SU-DHL-6 (cell line): ENCODE measurements around the gene TADA3.

Source experiments
- H2AFZ ChIP-seq: fragments of 200-600 bp; sonication (generic); 2 replicates; pipeline ENCODE4 v1.6.1; 2014; ENCODE audit warnings: low read depth, mild to moderate bottlenecking, moderate library complexity, mixed read lengths, antibody characterized with exemption, low read length; ENCODE audit not compliant: severe bottlenecking
- H3F3A ChIP-seq: fragments of 200-600 bp; shearing (Covaris generic); 2 replicates; pipeline ENCODE4 v1.6.0; 2016; ENCODE audit warnings: antibody characterized with exemption, mild to moderate bottlenecking; ENCODE audit not compliant: insufficient read depth
- H3K27ac ChIP-seq: fragments of 200-600 bp; sonication (generic); 2 replicates; pipeline ENCODE4 v1.5.1; 2016; ENCODE audit warnings: low read depth, mild to moderate bottlenecking, low read length, moderate library complexity, mixed read lengths
- H3K27me3 ChIP-seq: fragments of 200-600 bp; sonication (generic), shearing (Covaris generic); 2 replicates; pipeline ENCODE4 v1.6.0; 2014; ENCODE audit warnings: mild to moderate bottlenecking, low read length
- H3K36me3 ChIP-seq: fragments of 200-600 bp; sonication (generic); 2 replicates; pipeline ENCODE4 v1.6.1; 2014; ENCODE audit warnings: mild to moderate bottlenecking, low read length, mixed read lengths
- H3K4me2 ChIP-seq: fragments of 300-600, 200-600 bp; shearing (Covaris generic), sonication (generic); 2 replicates; pipeline ENCODE4 v1.6.0; 2014; ENCODE audit warnings: low read length, low read depth, mild to moderate bottlenecking; ENCODE audit not compliant: poor library complexity, severe bottlenecking
- H3K4me3 ChIP-seq: fragments of 200-600 bp; sonication (generic); 2 replicates; pipeline ENCODE4 v1.5.1; 2014; ENCODE audit warnings: antibody characterized with exemption, low read length, mild to moderate bottlenecking, mixed read lengths; ENCODE audit not compliant: insufficient read depth, poor library complexity, severe bottlenecking
- H3K79me2 ChIP-seq: fragments of 200-600 bp; sonication (generic); 2 replicates; pipeline ENCODE4 v1.6.1; 2014; ENCODE audit warnings: mild to moderate bottlenecking, low read length, moderate library complexity; ENCODE audit not compliant: insufficient read depth
- H3K9ac ChIP-seq: fragments of 200-600 bp; sonication (generic); 2 replicates; pipeline ENCODE4 v1.7.0; 2014; ENCODE audit warnings: mild to moderate bottlenecking, low read length
- H3K9me2 ChIP-seq: fragments of 200-600 bp; sonication (generic); replicated peaks from 2 replicates; pipeline ENCODE4 v1.6.1; 2014; ENCODE audit warnings: low read length; ENCODE audit not compliant: insufficient read depth
- H3K9me3 ChIP-seq: fragments of 200-600 bp; sonication (generic); 2 replicates; pipeline ENCODE4 v1.6.1; 2014; ENCODE audit warnings: low read length, mixed read lengths; ENCODE audit not compliant: insufficient read depth
- H4K20me1 ChIP-seq: fragments of 200-600 bp; sonication (generic); 2 replicates; pipeline ENCODE4 v1.6.1; 2014; ENCODE audit warnings: low read depth, mild to moderate bottlenecking, antibody characterized with exemption, low read length, moderate library complexity, mixed read lengths
- EZH2phosphoT487 ChIP-seq: fragments of 200-600 bp; sonication (generic), shearing (Covaris generic); conservative IDR thresholded peaks from 2 replicates; pipeline ENCODE4 v1.6.1; 2018; ENCODE audit warnings: mild to moderate bottlenecking, antibody characterized with exemption, low read length, moderate library complexity, mixed read lengths
- TF ChIP-seq, protein P1 (sequence below): fragments of 200-600 bp; sonication (generic); IDR thresholded peaks from one replicate; pipeline ENCODE4 v1.5.1; 2017; ENCODE audit warnings: antibody characterized with exemption, mild to moderate bottlenecking, low read length, moderate library complexity; ENCODE audit not compliant: insufficient read depth, poor library complexity, severe bottlenecking

The TADA3 gene

DNA sequence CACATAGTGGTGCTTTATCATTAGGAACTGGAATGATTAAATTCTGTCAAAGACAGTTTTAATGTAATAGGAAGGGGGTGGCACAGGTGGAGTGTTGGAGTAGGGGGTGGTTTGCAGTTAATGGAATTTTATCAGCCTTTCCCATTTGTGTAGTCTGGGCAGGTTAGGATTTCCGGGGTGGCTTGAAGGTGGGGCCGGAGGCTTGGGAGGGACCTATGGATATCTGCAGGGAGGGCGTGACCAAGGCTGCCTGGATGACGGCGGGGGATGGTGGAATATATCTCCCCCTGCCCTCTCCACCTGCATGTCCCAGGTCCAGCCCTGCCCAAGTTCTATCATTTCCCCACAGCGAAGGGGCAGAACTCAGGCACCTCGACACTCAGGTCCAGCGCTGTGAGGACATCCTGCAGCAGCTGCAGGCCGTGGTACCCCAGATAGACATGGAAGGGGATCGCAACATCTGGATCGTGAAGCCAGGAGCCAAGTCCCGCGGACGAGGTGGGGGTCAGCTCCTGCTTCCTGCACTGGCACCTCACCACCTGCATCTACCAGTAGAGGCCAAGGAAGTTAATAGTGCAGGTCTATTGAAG, 33.3 kb upstream of the TADA3 start:
- Histone ChIP-seq H3K9ac (no peak overlapping the region), H3K27me3 (no peaks in the 10 kb centered on the region), H3F3A (0 out of 2 replicates have a peak, but pooled peaks cover 3% of the 10 kb centered on the region), H3K79me2 (no peaks in the 10 kb centered on the region), H3K9me3 (no peaks in the 10 kb centered on the region), H3K9me2 (no peaks in the 10 kb centered on the region), H3K4me3 (no peak overlapping the region), H3K36me3 (no peaks in the 10 kb centered on the region), H3K27ac (no peak overlapping the region), H3K4me2 (no peak overlapping the region), H2AFZ (no peak overlapping the region), H4K20me1 (no peaks in the 10 kb centered on the region)
- TF ChIP-seq EZH2phosphoT487, result no peak
- TF ChIP-seq, protein P1, sequence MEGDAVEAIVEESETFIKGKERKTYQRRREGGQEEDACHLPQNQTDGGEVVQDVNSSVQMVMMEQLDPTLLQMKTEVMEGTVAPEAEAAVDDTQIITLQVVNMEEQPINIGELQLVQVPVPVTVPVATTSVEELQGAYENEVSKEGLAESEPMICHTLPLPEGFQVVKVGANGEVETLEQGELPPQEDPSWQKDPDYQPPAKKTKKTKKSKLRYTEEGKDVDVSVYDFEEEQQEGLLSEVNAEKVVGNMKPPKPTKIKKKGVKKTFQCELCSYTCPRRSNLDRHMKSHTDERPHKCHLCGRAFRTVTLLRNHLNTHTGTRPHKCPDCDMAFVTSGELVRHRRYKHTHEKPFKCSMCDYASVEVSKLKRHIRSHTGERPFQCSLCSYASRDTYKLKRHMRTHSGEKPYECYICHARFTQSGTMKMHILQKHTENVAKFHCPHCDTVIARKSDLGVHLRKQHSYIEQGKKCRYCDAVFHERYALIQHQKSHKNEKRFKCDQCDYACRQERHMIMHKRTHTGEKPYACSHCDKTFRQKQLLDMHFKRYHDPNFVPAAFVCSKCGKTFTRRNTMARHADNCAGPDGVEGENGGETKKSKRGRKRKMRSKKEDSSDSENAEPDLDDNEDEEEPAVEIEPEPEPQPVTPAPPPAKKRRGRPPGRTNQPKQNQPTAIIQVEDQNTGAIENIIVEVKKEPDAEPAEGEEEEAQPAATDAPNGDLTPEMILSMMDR, result no peak

DNA sequence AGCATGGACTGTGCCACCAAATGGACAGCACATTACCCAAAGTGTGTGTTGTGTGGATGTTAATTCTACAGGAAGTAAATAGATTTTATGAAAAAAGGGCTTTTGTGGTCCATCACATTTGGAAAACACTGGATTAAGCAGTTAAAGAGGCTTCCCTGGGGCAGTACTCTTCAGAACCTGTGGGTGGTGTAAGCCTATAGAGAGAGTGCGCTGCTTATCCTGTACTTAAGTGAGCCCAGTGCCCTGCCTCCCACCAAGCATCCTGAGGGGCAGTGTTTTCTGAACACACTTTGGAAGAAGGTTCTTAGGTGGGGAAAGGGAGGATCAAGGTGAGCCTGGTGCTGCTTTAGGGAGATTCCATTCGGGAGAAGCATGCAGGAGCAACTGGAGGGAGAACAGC, 28.7 kb upstream of the TADA3 start:
- no peaks in the 10 kb centered on the region for H3F3A ChIP-seq
- no peaks in the 10 kb centered on the region for H4K20me1 ChIP-seq
- no peak overlapping the region for H3K27ac ChIP-seq
- no peaks in the 10 kb centered on the region for H3K79me2 ChIP-seq
- H2AFZ ChIP-seq, result no peak overlapping the region
- no peaks in the 10 kb centered on the region for H3K36me3 ChIP-seq
- no peak overlapping the region for H3K4me2 ChIP-seq
- H3K9me3 ChIP-seq, result no peaks in the 10 kb centered on the region
- no peaks in the 10 kb centered on the region for H3K9me2 ChIP-seq
- no peaks in the 10 kb centered on the region for H3K27me3 ChIP-seq
- H3K4me3 ChIP-seq, result no peak overlapping the region
- TF ChIP-seq, protein P1, result no peak
- no peak for TF ChIP-seq EZH2phosphoT487
- no peak overlapping the region for H3K9ac ChIP-seq

DNA sequence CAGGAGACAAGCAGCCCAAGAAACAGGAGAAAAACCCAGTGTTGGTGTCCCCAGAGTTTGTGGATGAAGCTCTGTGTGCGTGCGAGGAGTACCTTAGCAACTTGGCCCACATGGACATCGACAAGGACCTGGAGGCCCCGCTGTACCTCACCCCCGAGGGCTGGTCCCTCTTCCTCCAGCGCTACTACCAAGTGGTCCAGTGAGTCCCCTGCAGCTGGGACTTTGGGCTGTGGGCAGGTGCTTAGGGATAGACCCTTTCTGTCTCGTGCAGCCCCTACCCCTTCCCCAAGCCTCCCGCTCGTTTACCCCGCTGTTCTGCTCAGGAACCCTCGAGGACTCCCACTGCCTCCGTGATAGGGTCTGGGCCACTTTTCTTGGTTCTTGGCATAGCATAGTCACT, 28.3 kb upstream of the TADA3 start:
- Histone ChIP-seq H3K4me3 (no peak overlapping the region), H3K36me3 (no peaks in the 10 kb centered on the region)

More for the DNA sequence above, 28.3 kb upstream of the TADA3 start:
- no peaks in the 10 kb centered on the region for H3K9me3 ChIP-seq
- H3F3A ChIP-seq, result no peaks in the 10 kb centered on the region
- H3K27me3 ChIP-seq, result no peaks in the 10 kb centered on the region
- no peaks in the 10 kb centered on the region for H3K9me2 ChIP-seq
- H4K20me1 ChIP-seq, result no peaks in the 10 kb centered on the region
- no peak overlapping the region for H2AFZ ChIP-seq
- H3K9ac ChIP-seq, result no peak overlapping the region
- no peak overlapping the region for H3K27ac ChIP-seq
- no peak overlapping the region for H3K4me2 ChIP-seq
- TF ChIP-seq EZH2phosphoT487, result no peak
- TF ChIP-seq, protein P1, result no peak
- H3K79me2 ChIP-seq, result no peaks in the 10 kb centered on the region
